AG10803 (cell line): ENCODE measurements around the gene ELOVL2.

ENCODE experiments used
- DNase-seq: peaks from one replicate; pipeline ENCODE4 v3.0.0; 2010; ENCODE audit warnings: low read depth
- H3K4me3 ChIP-seq: 2 replicates; pipeline ENCODE4 v1.5.1; 2011; ENCODE audit warnings: mild to moderate bottlenecking, low read length, control low read depth
- TF ChIP-seq, protein P1 (sequence below): conservative IDR thresholded peaks from 2 replicates; pipeline ENCODE4 v1.5.1; 2011; ENCODE audit warnings: mild to moderate bottlenecking, low read length, control low read depth, inconsistent platforms

The ELOVL2 gene

DNA sequence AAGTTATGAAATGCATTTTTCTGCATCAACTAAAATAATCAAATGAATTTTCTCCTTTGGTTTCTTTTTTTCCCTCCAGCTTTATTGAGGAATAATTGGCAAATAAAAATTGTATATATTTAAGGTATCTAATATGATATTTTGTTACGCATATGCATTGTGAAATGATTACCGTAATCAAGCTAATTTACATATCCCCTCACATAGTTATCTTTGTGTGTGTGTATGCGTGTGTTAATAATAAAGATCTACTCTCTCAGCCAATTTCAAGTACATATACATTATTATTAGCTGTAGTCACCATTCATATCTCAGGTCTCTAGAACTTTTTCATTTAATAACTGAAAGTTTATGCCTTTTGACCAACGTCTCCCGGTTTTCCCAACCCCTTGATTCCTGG lies 96.1 kb downstream of the ELOVL2 start:
- DNase-seq = no peak

DNA sequence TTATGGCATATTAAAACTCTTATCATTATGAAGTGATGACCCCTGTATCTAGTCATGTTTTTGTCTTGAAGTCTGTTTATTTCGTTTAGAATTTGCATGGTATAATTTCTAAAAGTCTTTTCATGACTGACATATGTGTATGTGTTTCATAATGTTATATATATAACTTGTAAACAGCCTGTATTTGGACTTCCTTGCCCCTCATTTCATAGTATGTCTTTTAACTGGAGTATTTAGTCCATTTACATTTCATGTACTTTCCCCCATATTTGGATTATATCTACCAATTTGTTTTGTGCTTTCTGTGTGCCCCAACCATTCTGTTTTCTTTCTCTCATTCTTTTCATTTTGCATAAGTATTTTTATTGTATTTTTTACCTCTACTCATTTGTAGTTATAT lies 98.3 kb downstream of the ELOVL2 start:
- no peak overlapping the region for H3K4me3 ChIP-seq
- TF ChIP-seq, protein P1, sequence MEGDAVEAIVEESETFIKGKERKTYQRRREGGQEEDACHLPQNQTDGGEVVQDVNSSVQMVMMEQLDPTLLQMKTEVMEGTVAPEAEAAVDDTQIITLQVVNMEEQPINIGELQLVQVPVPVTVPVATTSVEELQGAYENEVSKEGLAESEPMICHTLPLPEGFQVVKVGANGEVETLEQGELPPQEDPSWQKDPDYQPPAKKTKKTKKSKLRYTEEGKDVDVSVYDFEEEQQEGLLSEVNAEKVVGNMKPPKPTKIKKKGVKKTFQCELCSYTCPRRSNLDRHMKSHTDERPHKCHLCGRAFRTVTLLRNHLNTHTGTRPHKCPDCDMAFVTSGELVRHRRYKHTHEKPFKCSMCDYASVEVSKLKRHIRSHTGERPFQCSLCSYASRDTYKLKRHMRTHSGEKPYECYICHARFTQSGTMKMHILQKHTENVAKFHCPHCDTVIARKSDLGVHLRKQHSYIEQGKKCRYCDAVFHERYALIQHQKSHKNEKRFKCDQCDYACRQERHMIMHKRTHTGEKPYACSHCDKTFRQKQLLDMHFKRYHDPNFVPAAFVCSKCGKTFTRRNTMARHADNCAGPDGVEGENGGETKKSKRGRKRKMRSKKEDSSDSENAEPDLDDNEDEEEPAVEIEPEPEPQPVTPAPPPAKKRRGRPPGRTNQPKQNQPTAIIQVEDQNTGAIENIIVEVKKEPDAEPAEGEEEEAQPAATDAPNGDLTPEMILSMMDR = no peak
- DNase-seq = no peak

More for the DNA sequence above, 96.1 kb downstream of the ELOVL2 start:
- no peak overlapping the region for H3K4me3 ChIP-seq
- TF ChIP-seq, protein P1 = no peak

DNA sequence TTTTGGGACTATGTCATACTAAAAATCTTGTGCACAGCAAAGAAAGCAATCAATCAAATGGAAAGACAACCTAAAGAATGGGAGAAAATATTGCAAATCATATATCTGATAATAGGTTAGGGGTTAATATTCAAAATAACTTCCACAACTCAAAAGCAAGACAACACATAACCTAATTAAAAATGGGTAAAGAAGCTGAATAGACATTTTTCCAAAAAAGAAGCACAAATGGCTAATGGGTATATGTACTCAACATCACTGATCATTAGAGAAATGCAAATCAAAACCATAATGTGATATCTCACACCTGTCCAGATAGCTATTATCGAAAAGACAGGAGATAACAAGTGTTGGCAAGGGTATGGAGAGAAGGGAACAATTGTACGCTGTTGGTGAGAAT lies 104.3 kb downstream of the ELOVL2 start:
- TF ChIP-seq, protein P1 = no peak
- DNase-seq = no peak
- no peak overlapping the region for H3K4me3 ChIP-seq

DNA sequence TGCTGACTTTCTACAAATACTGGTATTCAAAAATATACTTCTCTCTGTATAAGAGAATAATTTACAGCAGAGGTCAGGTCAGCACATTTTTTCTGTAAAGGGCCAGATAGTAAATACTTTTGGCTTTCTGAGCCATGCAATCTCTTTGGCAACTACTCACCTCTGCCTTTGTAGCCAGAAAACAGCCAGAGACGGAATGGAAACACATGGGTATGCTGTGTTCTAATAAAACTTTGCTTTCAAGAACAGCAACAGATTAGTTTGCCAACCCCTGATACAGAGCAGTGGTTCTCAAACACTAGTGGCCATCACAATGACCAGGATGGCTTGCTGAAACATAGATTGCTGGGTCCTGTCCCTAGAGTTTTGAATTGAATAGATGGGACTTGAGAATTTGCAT lies 111.0 kb downstream of the ELOVL2 start:
- no peak overlapping the region for H3K4me3 ChIP-seq
- DNase-seq = no peak
- TF ChIP-seq, protein P1 = no peak
